D721Med (cell line): Measurements from ENCODE around the gene CENPH.

Source experiments
- DNase-seq: peaks from one replicate; pipeline ENCODE4 v3.0.0; 2011; ENCODE audit warnings: low spot score; ENCODE audit not compliant: insufficient read length
- FAIRE-seq: peaks from 2 replicates; lab custom pipeline; 2011; peaks lifted over from hg19 to GRCh38; lab: Jason Lieb, UNC
- CTCF ChIP-seq: IDR thresholded peaks from 2 replicates; pipeline ENCODE4 v1.5.1; 2012; ENCODE audit warnings: mild to moderate bottlenecking, control low read depth; ENCODE audit not compliant: insufficient read depth; ENCODE audit errors: missing control alignments

Gene CENPH

GRCh38 chr5:69184621-69185020, 4.8 kb upstream of the CENPH start:
- FAIRE-seq (no peak), DNase-seq (no peak)
- no peak for TF ChIP-seq CTCF

- no peak for DNase-seq
- no peak for FAIRE-seq
- TF ChIP-seq CTCF, result no peak
Measured at GRCh38 chr5:69187342-69187741, 2.0 kb upstream of the CENPH start.

DNA sequence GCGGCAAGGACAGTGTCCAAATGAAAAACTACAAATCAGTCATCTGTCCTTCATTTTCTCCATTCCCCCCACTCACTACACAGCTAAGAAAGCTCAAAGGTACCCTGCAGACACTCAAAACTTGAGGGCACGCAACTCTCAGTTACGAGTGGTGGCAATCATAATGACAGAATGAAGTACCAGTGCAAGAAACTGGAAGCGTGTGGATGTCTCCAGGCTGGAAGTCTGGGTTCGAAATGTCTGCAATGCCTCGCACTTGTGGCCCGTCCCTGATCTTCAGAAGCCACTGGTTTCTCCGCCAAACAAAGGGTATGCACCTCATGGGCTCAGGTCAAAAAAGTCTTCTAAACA, 597 bp upstream of the CENPH start:
- TF ChIP-seq CTCF, result no peak
- DNase-seq (no peak), FAIRE-seq (no peak)

DNA sequence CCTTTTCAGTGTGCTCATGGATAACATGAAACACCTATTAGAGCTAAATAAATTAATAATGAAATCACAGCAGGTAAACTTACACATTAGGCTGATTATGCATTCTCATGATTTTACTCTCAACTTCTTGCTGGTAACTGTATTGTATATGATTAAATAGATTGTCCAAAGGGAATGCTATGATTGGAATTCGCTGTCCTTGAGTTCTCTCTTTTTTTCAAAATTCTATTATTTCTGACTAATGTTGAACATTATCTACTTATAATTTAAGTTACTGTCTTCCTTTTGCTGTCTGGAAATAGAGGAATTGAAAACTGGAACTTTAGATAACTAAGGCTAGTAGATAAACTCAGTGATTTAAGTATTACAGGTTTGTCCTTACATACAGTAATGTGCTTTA, 13.1 kb downstream of the CENPH start:
- DNase-seq (no peak), FAIRE-seq (no peak)
- TF ChIP-seq CTCF, result no peak

- DNase-seq (no peak), FAIRE-seq (no peak)
Measured at GRCh38 chr5:69206528-69207190, 17.3 kb downstream of the CENPH start.

DNA sequence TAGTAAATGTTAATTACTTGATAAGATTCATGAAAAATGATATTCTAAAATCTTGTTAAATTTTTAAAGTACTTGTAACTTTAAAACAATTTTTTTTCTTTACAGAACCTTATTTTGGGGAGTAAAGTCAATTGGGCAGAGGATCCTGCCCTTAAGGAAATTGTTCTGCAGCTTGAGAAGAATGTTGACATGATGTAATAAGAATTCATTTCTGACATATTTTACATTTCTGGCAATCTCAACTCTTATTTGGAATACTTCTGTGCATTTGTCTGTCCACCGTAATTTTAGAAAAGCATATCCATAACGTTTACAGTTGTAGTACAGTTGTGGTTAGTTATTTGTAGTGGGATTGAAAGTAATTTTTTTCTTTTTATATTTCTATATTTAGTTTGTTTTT, 20.2 kb downstream of the CENPH start:
- DNase-seq (no peak), FAIRE-seq (no peak)
- no peak for TF ChIP-seq CTCF

More at GRCh38 chr5:69206528-69207190, 17.3 kb downstream of the CENPH start:
- no peak for TF ChIP-seq CTCF

GRCh38 chr5:69211200-69211599, 21.8 kb downstream of the CENPH start:
- no peak for TF ChIP-seq CTCF
- FAIRE-seq (no peak), DNase-seq (no peak)
